GM19452 (cell line): ENCODE results near the gene ZBTB7B.

Experiments
- ATAC-seq: cut with Tn5 transposase; IDR thresholded peaks from one replicate; pipeline ENCODE4 v1.9.1; 2021; ENCODE audit not compliant: unreplicated experiment

Gene ZBTB7B

GRCh38 chr1:155002464-155003226 lies at the start of gene ZBTB7B:
ZBTB7B (plus strand) TSS chr1:155002802; CDS start chr1:155014661, 11,859 bp downstream.
- no peak for ATAC-seq

GRCh38 chr1:154953611-154954038 lies 49.0 kb upstream of the ZBTB7B start:
- no peak for ATAC-seq

DNA sequence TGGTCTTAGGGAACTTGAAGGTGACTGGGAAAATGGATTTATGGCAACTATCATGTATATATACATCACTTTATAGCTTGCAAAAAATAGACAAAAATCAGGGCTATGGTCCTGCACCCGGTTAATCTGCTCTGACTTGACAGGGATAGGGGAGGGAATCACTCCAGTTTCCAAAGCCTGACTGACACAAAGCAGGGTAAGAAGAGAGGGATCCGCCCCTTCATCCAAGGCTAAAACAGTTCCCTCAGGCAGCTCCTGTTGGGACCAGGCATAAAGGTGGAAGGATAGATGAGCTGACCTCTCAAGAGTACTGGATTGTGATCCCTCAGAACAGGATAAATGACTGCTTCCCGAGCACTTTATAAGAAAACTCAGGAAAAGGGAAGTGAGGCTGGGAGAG lies 48.1 kb upstream of the ZBTB7B start:
- no peak for ATAC-seq

GRCh38 chr1:154955039-154955717 lies 47.4 kb upstream of the ZBTB7B start:
- peak; percentile 55 for ATAC-seq

- ATAC-seq, result peak; percentile 58
Observed at GRCh38 chr1:154955718-154956543, 46.7 kb upstream of the ZBTB7B start, which contains the start of gene PBXIP1. PBXIP1 (minus strand) TSS chr1:154956099; CDS start chr1:154953721, 2,378 bp downstream.

GRCh38 chr1:154956544-154956941 lies 46.1 kb upstream of the ZBTB7B start:
- no peak for ATAC-seq

DNA sequence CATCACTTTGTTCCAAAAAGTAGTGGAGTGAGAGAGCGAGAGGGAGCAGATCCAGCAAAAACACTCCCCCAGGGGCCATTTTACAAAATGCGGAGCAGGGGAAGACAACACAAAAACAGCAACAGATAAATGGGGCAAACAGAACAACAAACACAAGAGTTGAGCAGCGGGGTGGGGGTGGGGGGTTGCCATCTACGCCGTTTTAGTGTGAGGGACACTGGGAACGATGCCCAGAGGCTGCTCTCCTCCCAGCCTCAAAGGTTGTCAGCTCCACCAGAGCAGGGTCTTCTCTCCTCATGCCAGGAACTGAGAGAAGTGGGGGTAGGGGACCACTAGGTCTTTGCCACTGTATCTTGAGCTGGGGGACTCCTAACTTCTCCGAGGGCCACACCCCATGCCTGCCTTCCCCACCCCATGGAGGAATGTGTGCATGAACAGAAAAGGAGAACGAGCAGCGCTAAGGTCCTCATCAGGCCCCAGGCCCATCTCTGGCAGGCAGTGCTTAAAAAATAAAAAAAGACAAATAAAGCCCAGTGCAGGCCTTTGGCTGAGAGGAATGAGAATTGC lies 45.4 kb upstream of the ZBTB7B start:
- no peak for ATAC-seq

GRCh38 chr1:154958036-154958435 lies 44.6 kb upstream of the ZBTB7B start:
- ATAC-seq, result no peak

- ATAC-seq, result no peak
Observed at GRCh38 chr1:154958681-154959425, 43.7 kb upstream of the ZBTB7B start.

DNA sequence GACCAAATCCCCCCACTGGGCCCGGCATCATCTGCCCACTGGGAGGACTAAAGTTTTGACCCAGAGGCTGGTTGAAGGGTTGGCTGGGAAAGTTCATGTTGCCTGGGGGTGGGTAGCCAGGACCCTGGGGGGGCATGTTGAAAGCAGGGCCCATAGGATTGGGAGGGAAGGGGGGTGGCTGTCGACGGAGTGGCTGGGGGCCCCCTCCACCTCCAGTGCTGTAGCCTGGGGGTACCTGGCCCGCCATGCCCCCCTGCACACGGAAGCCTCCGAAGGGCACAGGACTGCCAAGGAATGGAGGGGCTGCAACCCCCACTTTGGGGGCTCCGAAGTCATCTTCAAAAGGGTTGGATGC lies 43.2 kb upstream of the ZBTB7B start:
- ATAC-seq, result no peak

- ATAC-seq, result no peak
Observed at GRCh38 chr1:154960446-154961136, 42.0 kb upstream of the ZBTB7B start.

DNA sequence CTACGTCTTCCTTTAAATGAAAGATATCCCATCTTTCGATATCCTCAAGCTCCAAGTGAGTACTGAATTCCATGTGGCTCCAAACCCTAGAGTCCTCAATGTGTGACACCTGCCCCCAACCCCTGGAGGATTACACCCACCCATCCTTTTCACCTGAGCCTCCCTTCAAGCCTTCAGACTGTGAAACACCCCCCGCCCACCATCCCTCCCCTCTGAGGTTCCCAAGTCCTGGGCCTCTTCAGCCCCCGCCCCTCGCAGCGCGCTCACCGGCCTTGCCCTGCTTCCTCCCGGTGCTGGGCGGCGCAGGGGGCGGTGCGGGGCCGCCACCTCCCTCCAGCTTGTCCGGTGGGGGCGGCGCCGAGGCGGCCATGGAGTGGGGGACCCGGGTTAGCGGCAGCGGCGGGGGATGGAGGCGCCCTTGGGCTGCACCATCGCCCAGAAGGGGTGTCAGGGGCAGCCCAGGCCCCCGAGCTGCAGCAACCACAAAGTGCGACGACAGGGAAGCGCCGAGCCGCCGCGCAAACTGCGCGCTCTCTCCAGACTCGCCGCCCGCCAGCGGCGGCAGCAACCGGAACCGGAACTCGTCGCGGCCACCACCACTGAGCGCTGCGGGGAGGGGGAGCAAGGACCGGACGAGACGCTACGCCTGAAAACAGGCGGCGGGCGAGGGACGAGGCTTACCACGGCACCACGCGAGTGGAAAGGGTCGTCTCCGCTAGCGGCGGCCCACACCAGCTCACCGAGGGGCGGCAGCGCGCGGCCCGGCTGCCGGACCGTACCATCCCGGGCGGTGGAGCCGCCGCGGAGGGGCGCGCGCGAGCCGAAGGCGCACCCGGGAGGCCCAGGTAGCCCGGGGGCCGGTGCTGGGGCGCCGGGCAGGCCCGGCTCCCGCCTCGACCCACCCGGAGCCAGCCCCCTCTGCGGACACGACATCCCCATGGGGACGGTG lies 41.1 kb upstream of the ZBTB7B start, which contains the start of gene PYGO2:
Gene PYGO2, minus strand, starts transcription at position 576 of the 949 bp plus-strand sequence. Its CDS starts 206 bp downstream, at position 370.
- peak; percentile 74 for ATAC-seq

DNA sequence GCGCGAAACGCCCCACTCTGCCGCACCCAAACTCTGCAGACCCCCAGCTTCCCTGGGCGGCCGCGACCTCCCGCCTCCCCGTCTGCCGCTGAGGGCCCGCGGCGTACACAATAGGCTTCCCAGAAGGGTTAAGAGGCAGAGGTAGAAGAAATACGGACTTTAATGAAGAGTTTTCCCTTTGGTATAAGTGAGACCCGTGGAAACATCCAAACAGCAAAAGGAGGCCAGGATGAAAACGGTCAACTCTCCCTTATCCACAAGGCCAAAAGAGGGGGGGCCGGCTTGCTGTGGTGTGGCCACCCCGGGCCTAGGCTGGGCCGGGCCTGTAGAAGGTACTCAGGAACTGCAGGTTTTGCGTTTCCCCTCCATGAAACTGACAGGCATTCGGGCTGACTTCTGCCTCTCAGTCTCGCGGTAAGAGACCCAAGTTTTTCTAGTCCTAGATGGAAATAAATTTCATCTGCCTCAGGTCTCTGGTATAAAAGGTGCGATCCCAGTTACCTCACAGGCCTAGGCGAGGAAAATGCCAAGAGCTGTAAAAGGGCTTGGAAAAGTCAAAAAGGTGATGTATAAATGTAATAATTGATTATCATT lies 40.3 kb upstream of the ZBTB7B start:
- no peak for ATAC-seq

DNA sequence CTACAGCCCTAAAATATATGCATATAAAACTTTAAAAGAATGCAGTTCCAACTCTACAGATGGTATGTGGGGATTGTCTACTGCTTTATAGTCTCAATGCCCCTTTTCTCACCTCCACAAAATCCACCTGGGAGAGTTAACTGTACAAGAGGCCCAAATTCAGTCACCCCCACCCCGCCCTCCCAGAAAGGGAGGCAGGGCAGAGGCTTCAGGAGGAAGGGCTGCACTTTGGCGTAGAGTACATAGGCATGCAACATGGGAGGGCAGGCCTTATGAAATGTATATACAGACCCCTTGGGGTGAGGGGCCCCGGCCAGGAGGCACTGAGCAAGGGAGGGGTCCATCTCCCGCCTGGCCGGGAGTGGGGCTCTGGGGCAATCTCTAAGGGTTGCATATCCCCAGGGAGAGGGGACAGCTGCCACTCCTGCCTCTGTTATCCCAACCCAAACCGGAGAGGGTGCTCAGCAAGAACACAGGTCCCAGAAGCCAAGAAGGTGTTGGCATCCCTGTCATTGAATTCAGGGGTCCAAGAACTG lies 39.7 kb upstream of the ZBTB7B start:
- ATAC-seq, result no peak

GRCh38 chr1:154963643-154964042 lies 39.0 kb upstream of the ZBTB7B start:
- no peak for ATAC-seq

- ATAC-seq, result no peak
Observed at GRCh38 chr1:154964359-154964758, 38.2 kb upstream of the ZBTB7B start.

DNA sequence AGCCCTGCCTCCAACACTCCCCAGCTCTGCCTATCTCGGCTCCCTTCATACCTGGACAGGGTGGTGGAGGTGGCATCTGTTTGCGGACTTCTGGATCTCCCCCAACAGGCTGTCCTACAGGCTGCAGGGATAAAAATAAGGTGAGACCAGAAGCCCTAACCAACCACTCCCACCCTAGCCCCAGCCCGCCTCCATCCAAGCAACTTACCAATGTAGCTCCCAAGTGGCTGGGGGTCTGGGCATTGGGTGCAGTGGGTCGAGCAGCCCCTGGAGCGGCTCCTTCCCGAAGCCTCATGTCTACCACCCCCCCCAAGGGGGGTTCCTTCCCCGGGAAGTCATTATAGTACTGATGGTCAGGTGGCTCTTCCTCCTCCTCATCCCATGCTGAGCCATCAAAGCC lies 36.5 kb upstream of the ZBTB7B start:
- ATAC-seq, result no peak
